H1 (cell line): ENCODE data around the gene THAP11. TPM values are rescaled to one million over a fixed set of nuclear protein-coding genes. Genes with fewer than 3 reads are reported as not detected.

Source experiments
- ASH2L ChIP-seq: fragments of 200-600, 300-600 bp; sonication (generic); IDR thresholded peaks from one replicate; pipeline ENCODE4 v1.7.1; 2017; ENCODE audit warnings: low read length
- BCL11A ChIP-seq, 2 experiments: IDR thresholded peaks; one replicate each; pipeline ENCODE4 v1.6.1; 2011; ENCODE audit warnings: low read depth in 2 of 2, low read length in 2 of 2, mild to moderate bottlenecking in 2 of 2
- CBX8 ChIP-seq: fragments of 300-800, 300-1000 bp; sonication (generic); IDR thresholded peaks from 2 replicates; pipeline ENCODE4 v1.7.1; 2016; ENCODE audit warnings: low read depth, low read length, borderline replicate concordance
- CREB1 ChIP-seq: IDR thresholded peaks from 2 replicates; pipeline ENCODE4 v1.6.1; 2012; ENCODE audit warnings: inconsistent platforms
- EZH2 ChIP-seq: fragments of 200-600 bp; sonication (generic); IDR thresholded peaks from 2 replicates; pipeline ENCODE4 v1.7.1; 2012; ENCODE audit warnings: low read depth, mild to moderate bottlenecking, moderate library complexity, low read length, inconsistent platforms; ENCODE audit not compliant: severe bottlenecking
- POLR2AphosphoS5 ChIP-seq: IDR thresholded peaks from 2 replicates; pipeline ENCODE4 v1.6.1; 2011; ENCODE audit warnings: low read depth, low read length
- TAF1 ChIP-seq: IDR thresholded peaks from 2 replicates; pipeline ENCODE4 v1.6.1; 2011; ENCODE audit warnings: mild to moderate bottlenecking, low read depth, low read length
- polyA plus RNA-seq, 7 experiments: library from polyadenylated mRNA; depleted of rRNA in 3 of 7; stranded (reverse) in 5 of 7; unstranded in 2 of 7; fragments of >200 nt in 5 of 7; fragments of 200-250 nt in 2 of 7; gene quantifications; 1 replicate in 5 of 7; 2 replicates in 1 of 7; 4 replicates in 1 of 7; pipeline versions ENCODE4 v1.2.1 to v1.2.3, GENCODE V29; 2011 to 2013; ENCODE audit warnings: missing spikeins in 2 of 7, mixed read lengths in 2 of 7
- total RNA-seq: library from RNA; stranded (reverse); fragmentation: NEBNext Ultra II Directional; extraction: Animal tissue kit (Norgen Biotek cat#: 25700); gene quantifications from 2 replicates; pipeline ENCODE4 v1.2.1, GENCODE V29; 2021

THAP11 gene
- total and polyA plus RNA-seq, 2 of the 8 experiments (the other 6 are each of a cell fraction or from before 2014, with no cell fraction given), result 50.8 to 54.8 TPM

- no peak for TF ChIP-seq EZH2
- no peak for TF ChIP-seq ASH2L
- no peak for TF ChIP-seq CREB1
- TF ChIP-seq TAF1, result no peak
- TF ChIP-seq CBX8, result no peak
- TF ChIP-seq BCL11A (IDR thresholded peaks at IDR 0.05; ENCODE audit: low read depth in 2 of 2, low read length in 2 of 2), result no peak
- no peak for TF ChIP-seq POLR2AphosphoS5
Observed at GRCh38 chr16:67825906-67826305, 16.2 kb upstream of the THAP11 start (continued).
